Esophagus squamous epithelium (tissue), 4 donors: ENCODE data around the gene ZNF80.

ENCODE experiments used
- CTCF ChIP-seq, 6 experiments: fragments of 450-650 bp in 4 of 6; fragments of 200-600 bp in 2 of 6; sonication (generic) in 2 of 6; IDR thresholded peaks; one replicate each; pipeline ENCODE4 v1.5.1; 2016 to 2019; ENCODE audit warnings: antibody characterized with exemption in 6 of 6, mild to moderate bottlenecking in 4 of 6, moderate library complexity in 4 of 6
- POLR2A ChIP-seq, 4 donors: fragments of 450-650 bp; IDR thresholded peaks; one replicate each; pipeline ENCODE4 v1.6.1; 2017; ENCODE audit warnings: antibody characterized with exemption in 4 of 4, mild to moderate bottlenecking in 4 of 4, moderate library complexity in 3 of 4

GRCh38 chr3:114227076-114227475, 10.3 kb downstream of the ZNF80 start:
- TF ChIP-seq CTCF (IDR thresholded peaks at IDR 0.05) (no peak), POLR2A (IDR thresholded peaks at IDR 0.05) (no peak)
